H1 (cell line): Measurements from ENCODE around the gene SPG11.

Source experiments
- BCL11A ChIP-seq, 2 experiments: IDR thresholded peaks; one replicate each; pipeline ENCODE4 v1.6.1; 2011; ENCODE audit warnings: low read depth in 2 of 2, low read length in 2 of 2, mild to moderate bottlenecking in 2 of 2
- CHD2 ChIP-seq: IDR thresholded peaks from 2 replicates; pipeline ENCODE4 v1.6.1; 2012; ENCODE audit warnings: low read length, improper control_type of control experiment
- EZH2 ChIP-seq: fragments of 200-600 bp; sonication (generic); IDR thresholded peaks from 2 replicates; pipeline ENCODE4 v1.7.1; 2012; ENCODE audit warnings: low read depth, mild to moderate bottlenecking, moderate library complexity, low read length, inconsistent platforms; ENCODE audit not compliant: severe bottlenecking
- HDAC6 ChIP-seq: IDR thresholded peaks from one replicate; pipeline ENCODE4 v1.7.1; 2012; ENCODE audit warnings: low read depth, mild to moderate bottlenecking, inconsistent platforms, low read length, moderate library complexity
- RAD21 ChIP-seq, 2 experiments: IDR thresholded peaks in 1 of 2; conservative IDR thresholded peaks in 1 of 2; 2 replicates each; pipeline ENCODE4 v1.6.1; 2011; ENCODE audit warnings: low read depth in 2 of 2, low read length in 2 of 2, improper control_type of control experiment in 1 of 2, inconsistent platforms in 1 of 2, mild to moderate bottlenecking in 1 of 2, moderate library complexity in 1 of 2
- TF ChIP-seq, protein P1 (sequence below), 3 experiments: IDR thresholded peaks; 1 replicate in 2 of 3; 2 replicates in 1 of 3; pipeline versions ENCODE4 v1.5.1 to v1.6.1; 2011; ENCODE audit warnings: low read length in 3 of 3, mild to moderate bottlenecking in 3 of 3, inconsistent platforms in 2 of 3, low read depth in 1 of 3, moderate library complexity in 1 of 3; ENCODE audit not compliant: insufficient read depth in 1 of 3; ENCODE audit errors: control extremely low read depth in 1 of 3

DNA sequence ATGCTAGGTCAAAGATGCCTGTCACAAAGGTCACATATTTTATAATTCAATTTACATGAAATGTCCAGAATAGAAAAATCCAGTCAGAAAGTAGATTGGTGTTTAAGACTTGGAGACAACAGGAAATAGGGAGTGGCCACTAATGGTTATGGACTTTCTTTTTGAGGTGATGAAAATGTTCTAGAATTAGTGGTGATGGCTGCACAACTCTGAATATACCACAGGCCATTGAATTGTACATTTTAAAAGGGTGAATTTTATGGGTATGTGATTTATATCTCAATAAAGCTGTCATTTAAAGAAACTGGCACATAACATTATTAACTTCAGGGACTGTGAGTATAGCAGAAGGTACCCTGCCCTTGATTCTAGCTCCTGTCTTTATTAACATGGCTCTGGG, 15.8 kb downstream of the SPG11 start:
- TF ChIP-seq RAD21 (IDR thresholded peaks at IDR 0.05 in 1 of 2, conservative IDR thresholded peaks at IDR 0.05 in 1 of 2; ENCODE audit: low read depth in 2 of 2, low read length in 2 of 2) = no peak
- TF ChIP-seq CHD2 = no peak
- TF ChIP-seq HDAC6 = no peak
- TF ChIP-seq, protein P1, sequence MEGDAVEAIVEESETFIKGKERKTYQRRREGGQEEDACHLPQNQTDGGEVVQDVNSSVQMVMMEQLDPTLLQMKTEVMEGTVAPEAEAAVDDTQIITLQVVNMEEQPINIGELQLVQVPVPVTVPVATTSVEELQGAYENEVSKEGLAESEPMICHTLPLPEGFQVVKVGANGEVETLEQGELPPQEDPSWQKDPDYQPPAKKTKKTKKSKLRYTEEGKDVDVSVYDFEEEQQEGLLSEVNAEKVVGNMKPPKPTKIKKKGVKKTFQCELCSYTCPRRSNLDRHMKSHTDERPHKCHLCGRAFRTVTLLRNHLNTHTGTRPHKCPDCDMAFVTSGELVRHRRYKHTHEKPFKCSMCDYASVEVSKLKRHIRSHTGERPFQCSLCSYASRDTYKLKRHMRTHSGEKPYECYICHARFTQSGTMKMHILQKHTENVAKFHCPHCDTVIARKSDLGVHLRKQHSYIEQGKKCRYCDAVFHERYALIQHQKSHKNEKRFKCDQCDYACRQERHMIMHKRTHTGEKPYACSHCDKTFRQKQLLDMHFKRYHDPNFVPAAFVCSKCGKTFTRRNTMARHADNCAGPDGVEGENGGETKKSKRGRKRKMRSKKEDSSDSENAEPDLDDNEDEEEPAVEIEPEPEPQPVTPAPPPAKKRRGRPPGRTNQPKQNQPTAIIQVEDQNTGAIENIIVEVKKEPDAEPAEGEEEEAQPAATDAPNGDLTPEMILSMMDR (IDR thresholded peaks at IDR 0.05; ENCODE audit: control extremely low read depth in 1 of 3, insufficient read depth in 1 of 3, low read depth in 1 of 3, low read length in 3 of 3) = no peak
- TF ChIP-seq BCL11A (IDR thresholded peaks at IDR 0.05; ENCODE audit: low read depth in 2 of 2, low read length in 2 of 2) = no peak
- TF ChIP-seq EZH2 = no peak
